H9 (cell line): ENCODE results near the gene PCDHGA12. TPM values are rescaled to one million over a fixed set of nuclear protein-coding genes. Genes with fewer than 3 reads are reported as not detected.
"Not testable (repeated sequence)": the region's sequence is repeated elsewhere in the genome, so short reads cannot be mapped to it uniquely, and the experiment has no call there.

Source experiments
- DNase-seq: peaks from one replicate; pipeline ENCODE4 v3.0.0-alpha.2; 2017
- H2AFZ ChIP-seq: one replicate; pipeline ENCODE4 v1.6.1; 2013; ENCODE audit warnings: mild to moderate bottlenecking, low read length, control low read depth, moderate library complexity
- H2AK5ac ChIP-seq: 2 replicates; pipeline ENCODE4 v1.6.1; 2013; ENCODE audit warnings: low read length, control low read depth, mixed read lengths; ENCODE audit not compliant: insufficient read length
- H2BK120ac ChIP-seq: one replicate; pipeline ENCODE4 v1.6.1; 2013; ENCODE audit warnings: low read depth, mild to moderate bottlenecking, low read length, control low read depth, inconsistent platforms; ENCODE audit not compliant: poor library complexity, severe bottlenecking
- H2BK12ac ChIP-seq: 2 replicates; pipeline ENCODE4 v1.6.1; 2013; ENCODE audit warnings: low read length, control low read depth, mixed read lengths, low read depth; ENCODE audit not compliant: insufficient read length
- H2BK15ac ChIP-seq: 2 replicates; pipeline ENCODE4 v1.6.1; 2013; ENCODE audit warnings: low read depth, low read length, control low read depth
- H2BK20ac ChIP-seq: one replicate; pipeline ENCODE4 v1.6.1; 2013; ENCODE audit warnings: low read depth, mild to moderate bottlenecking, low read length, control low read depth, inconsistent platforms; ENCODE audit not compliant: poor library complexity, severe bottlenecking
- H2BK5ac ChIP-seq: 2 replicates; pipeline ENCODE4 v1.6.1; 2013; ENCODE audit warnings: low read length, control low read depth, mixed read lengths; ENCODE audit not compliant: insufficient read length
- H3K14ac ChIP-seq: 2 replicates; pipeline ENCODE4 v1.6.1; 2013; ENCODE audit warnings: low read length, control low read depth; ENCODE audit not compliant: insufficient read depth
- H3K18ac ChIP-seq: 2 replicates; pipeline ENCODE4 v1.6.1; 2013; ENCODE audit warnings: low read depth, mild to moderate bottlenecking, mixed read lengths, low read length, control low read depth; ENCODE audit not compliant: insufficient read length
- H3K23ac ChIP-seq: 2 replicates; pipeline ENCODE4 v1.6.1; 2013; ENCODE audit warnings: low read length, control low read depth, mixed read lengths, low read depth; ENCODE audit not compliant: insufficient read length
- H3K23me2 ChIP-seq: 2 replicates; pipeline ENCODE4 v1.6.1; 2013; ENCODE audit warnings: low read depth, mild to moderate bottlenecking, mixed read lengths, low read length, control low read depth; ENCODE audit not compliant: insufficient read length, poor library complexity, severe bottlenecking
- H3K27ac ChIP-seq: 2 replicates; pipeline ENCODE4 v1.5.1; 2013; ENCODE audit warnings: low read length, control low read depth, mixed read lengths, low read depth; ENCODE audit not compliant: insufficient read length
- H3K27me3 ChIP-seq: 2 replicates; pipeline ENCODE4 v1.6.1; 2013; ENCODE audit warnings: low read length, control low read depth, inconsistent platforms; ENCODE audit not compliant: insufficient read depth
- H3K4ac ChIP-seq: 2 replicates; pipeline ENCODE4 v1.6.1; 2013; ENCODE audit warnings: low read depth, mild to moderate bottlenecking, control low read depth, inconsistent platforms, low read length, moderate library complexity
- H3K4me1 ChIP-seq: 2 replicates; pipeline ENCODE4 v1.6.1; 2013; ENCODE audit warnings: low read length, control low read depth, inconsistent platforms; ENCODE audit not compliant: insufficient read depth
- H3K4me2 ChIP-seq: 2 replicates; pipeline ENCODE4 v1.6.1; 2013; ENCODE audit warnings: low read length, control low read depth, mixed read lengths; ENCODE audit not compliant: insufficient read length, insufficient read depth
- H3K56ac ChIP-seq: 2 replicates; pipeline ENCODE4 v1.6.1; 2013; ENCODE audit warnings: low read depth, mild to moderate bottlenecking, mixed read lengths, low read length, control low read depth; ENCODE audit not compliant: insufficient read length
- H3K79me1 ChIP-seq: 2 replicates; pipeline ENCODE4 v1.6.1; 2013; ENCODE audit warnings: low read depth, mild to moderate bottlenecking, moderate library complexity, low read length, control low read depth, inconsistent platforms; ENCODE audit not compliant: insufficient read depth, poor library complexity, severe bottlenecking
- H3K79me2 ChIP-seq: 2 replicates; pipeline ENCODE4 v1.6.1; 2013; ENCODE audit warnings: low read length, control low read depth, inconsistent platforms; ENCODE audit not compliant: insufficient read depth
- H3K9ac ChIP-seq: 2 replicates; pipeline ENCODE4 v1.6.1; 2013; ENCODE audit warnings: low read length, control low read depth, mixed read lengths; ENCODE audit not compliant: insufficient read length; ENCODE audit errors: extremely low read depth
- H3K9me3 ChIP-seq: one replicate; pipeline ENCODE4 v1.6.1; 2013; ENCODE audit warnings: low read depth, low read length, inconsistent platforms; ENCODE audit not compliant: control insufficient read depth
- H3T11ph ChIP-seq: one replicate; pipeline ENCODE4 v1.6.1; 2013; ENCODE audit warnings: mild to moderate bottlenecking, low read length, control low read depth, inconsistent platforms
- H4K20me1 ChIP-seq: one replicate; pipeline ENCODE4 v1.6.1; 2013; ENCODE audit not compliant: control insufficient read depth, insufficient read length, insufficient read depth
- H4K5ac ChIP-seq: 2 replicates; pipeline ENCODE4 v1.6.1; 2013; ENCODE audit warnings: low read depth, mild to moderate bottlenecking, mixed read lengths, low read length, control low read depth; ENCODE audit not compliant: insufficient read length
- H4K8ac ChIP-seq: replicated peaks from 2 replicates; pipeline ENCODE4 v1.6.1; 2013; ENCODE audit warnings: low read length, control low read depth, mixed read lengths, low read depth; ENCODE audit not compliant: insufficient read length
- H4K91ac ChIP-seq: 2 replicates; pipeline ENCODE4 v1.6.1; 2013; ENCODE audit warnings: low read depth, mild to moderate bottlenecking, moderate library complexity, mixed read lengths, low read length, control low read depth; ENCODE audit not compliant: insufficient read length
- H3K27ac Mint-ChIP-seq, 3 experiments: 2 replicates in 2 of 3; 3 replicates in 1 of 3; pipeline ENCODE4 v1.8.0; 2020 to 2021; ENCODE audit warnings: mixed read lengths in 3 of 3, mild to moderate bottlenecking in 1 of 3, moderate library complexity in 1 of 3
- H3K27me3 Mint-ChIP-seq: 2 replicates; pipeline ENCODE4 v1.8.0; 2021; ENCODE audit warnings: low read depth, mild to moderate bottlenecking, moderate library complexity, mixed read lengths
- H3K36me3 Mint-ChIP-seq, 3 experiments: 2 replicates in 2 of 3; 3 replicates in 1 of 3; pipeline ENCODE4 v1.8.0; 2020 to 2021; ENCODE audit warnings: low read depth in 3 of 3, mixed read lengths in 3 of 3; ENCODE audit not compliant: insufficient read depth in 1 of 3
- H3K4me1 Mint-ChIP-seq, 2 experiments: 2 replicates each; pipeline ENCODE4 v1.8.0; 2020; ENCODE audit warnings: mixed read lengths in 2 of 2
- H3K4me3 Mint-ChIP-seq, 2 experiments: 2 replicates in 1 of 2; 3 replicates in 1 of 2; pipeline ENCODE4 v1.8.0; 2020 to 2021; ENCODE audit warnings: mild to moderate bottlenecking in 2 of 2, mixed read lengths in 2 of 2, moderate library complexity in 1 of 2
- H3K9me3 Mint-ChIP-seq, 2 experiments: 2 replicates in 1 of 2; 3 replicates in 1 of 2; pipeline ENCODE4 v1.8.0; 2020; ENCODE audit warnings: mild to moderate bottlenecking in 2 of 2, mixed read lengths in 2 of 2, moderate library complexity in 1 of 2
- CTCF ChIP-seq: fragments of 200-600 bp; sonication (generic); conservative IDR thresholded peaks from 3 replicates; pipeline ENCODE4 v1.8.0; 2021; ENCODE audit warnings: antibody characterized with exemption, mild to moderate bottlenecking
- WGBS: extraction: QIAGEN DNeasy Blood & Tissue Kit; methylation state at CpG from one replicate; pipeline ENCODE4 v1.1.7; 2013; ENCODE audit warnings: missing lambda C conversion rate, low lambda C conversion rate, mixed read lengths; ENCODE audit not compliant: insufficient read length; ENCODE audit errors: extremely low coverage; 5-methylcytosine and 5-hydroxymethylcytosine counted together
- total RNA-seq: library from RNA; stranded (reverse); gene quantifications from 2 replicates; pipeline ENCODE4 v1.2.1, GENCODE V29; 2021

The PCDHGA12 gene
- total RNA-seq, 1 experiment from 2014 or later = 1.3 TPM

- H4K91ac ChIP-seq, H2BK5ac ChIP-seq, H3K18ac ChIP-seq, H3K23ac ChIP-seq, H4K20me1 ChIP-seq, H3K23me2 ChIP-seq, H3K27ac ChIP-seq, H2BK20ac ChIP-seq, H4K5ac ChIP-seq, H2BK12ac ChIP-seq, H3K4me1 ChIP-seq, H3K79me1 ChIP-seq, H2BK120ac ChIP-seq, H3K4me1 Mint-ChIP-seq, H2AFZ ChIP-seq, H2BK15ac ChIP-seq, H2AK5ac ChIP-seq, H3K79me2 ChIP-seq, H3K14ac ChIP-seq, H4K8ac ChIP-seq, H3K56ac ChIP-seq, H3K27me3 ChIP-seq, H3K4ac ChIP-seq, H3T11ph ChIP-seq: not testable (repeated sequence)
- H3K4me2 ChIP-seq = peak within 1 kb of the TSS; percentile 88
- H3K9me3 Mint-ChIP-seq = peaks cover 24 to 34% of the 10 kb centered on the region in 2 experiments
- peak; percentile 80 for DNase-seq
- peak; percentile 88 for TF ChIP-seq CTCF
- peak within 1 kb of the TSS; percentile 90 to 94 for H3K4me3 Mint-ChIP-seq
- H3K27ac Mint-ChIP-seq = peak within 1 kb of the TSS in 2 of 3 experiments; percentile 58 to 96; a peak in 3 of 7 replicates
- peaks cover 11 to 28% (median 18%) of the 10 kb centered on the region in 3 experiments for H3K36me3 Mint-ChIP-seq
- H3K27me3 Mint-ChIP-seq = peaks cover 22% of the 10 kb centered on the region
- peaks cover 15% of the 10 kb centered on the region for H3K9me3 ChIP-seq
- no CpG with 5 or more reads among the region's 51 CpGs for WGBS
- peak within 1 kb of the TSS; percentile 54 for H3K9ac ChIP-seq
Observed at GRCh38 chr5:141407790-141408505, 22.4 kb upstream of the PCDHGA12 start, which contains the start of gene PCDHGB6. PCDHGB6 (plus strand) TSS chr5:141408021; CDS start chr5:141408203, 182 bp downstream.
